NCI-H2196 treated with DMSO at 0.1 percent for 48 hours (cell line): ENCODE results near the gene LGALS16.
"Not testable (repeated sequence)": the region's sequence is repeated elsewhere in the genome, so short reads cannot be mapped to it uniquely, and the experiment has no call there.

Source experiments
- DNase-seq: peaks from one replicate; lab custom pipeline; 2025; ENCODE audit not compliant: unreplicated experiment; lab: John Stamatoyannopoulos, UW

The LGALS16 gene

GRCh38 chr19:39677961-39678889 lies 22.5 kb downstream of the LGALS16 start:
- peak; percentile 89 for DNase-seq

- no peak for DNase-seq
Observed at GRCh38 chr19:39679056-39679790, 23.5 kb downstream of the LGALS16 start.

GRCh38 chr19:39679791-39680168 lies 24.1 kb downstream of the LGALS16 start:
- no peak for DNase-seq

- no peak for DNase-seq
Observed at GRCh38 chr19:39680593-39680992, 24.9 kb downstream of the LGALS16 start.

GRCh38 chr19:39681416-39681815 lies 25.7 kb downstream of the LGALS16 start:
- DNase-seq: no peak

GRCh38 chr19:39684267-39684666 lies 28.6 kb downstream of the LGALS16 start:
- no peak for DNase-seq

GRCh38 chr19:39686739-39687138 lies 31.0 kb downstream of the LGALS16 start:
- no peak for DNase-seq

GRCh38 chr19:39688637-39689036 lies 32.9 kb downstream of the LGALS16 start:
- not testable (repeated sequence) for DNase-seq

GRCh38 chr19:39692166-39692565 lies 36.5 kb downstream of the LGALS16 start:
- no peak for DNase-seq

- DNase-seq: no peak
Observed at GRCh38 chr19:39692822-39693221, 37.1 kb downstream of the LGALS16 start.

- no peak for DNase-seq
Observed at GRCh38 chr19:39695759-39696158, 40.0 kb downstream of the LGALS16 start.

GRCh38 chr19:39696387-39696786 lies 40.7 kb downstream of the LGALS16 start:
- DNase-seq: no peak

GRCh38 chr19:39698535-39698934 lies 42.8 kb downstream of the LGALS16 start:
- no peak for DNase-seq

- DNase-seq: no peak
Observed at GRCh38 chr19:39701291-39701690, 45.6 kb downstream of the LGALS16 start.

- DNase-seq: no peak
Observed at GRCh38 chr19:39704181-39705044, 48.7 kb downstream of the LGALS16 start, which contains the start of gene LGALS14. LGALS14 (plus strand) TSS chr19:39704481; CDS start chr19:39704529, 48 bp downstream.

- no peak for DNase-seq
Observed at GRCh38 chr19:39705578-39706188, 50.0 kb downstream of the LGALS16 start.

- DNase-seq: no peak
Observed at GRCh38 chr19:39708594-39708993, 52.9 kb downstream of the LGALS16 start.

- no peak for DNase-seq
Observed at GRCh38 chr19:39709026-39709872, 53.5 kb downstream of the LGALS16 start.
